NCI-H187 treated with DMSO at 0.1 percent for 48 hours (cell line): ENCODE measurements around the gene SLAMF8.

Source experiments
- DNase-seq: peaks from one replicate; lab custom pipeline; 2025; lab: John Stamatoyannopoulos, UW

SLAMF8 gene

GRCh38 chr1:159826441-159827101 is at the start of gene SLAMF8:
SLAMF8 (plus strand) TSS chr1:159826873; CDS start chr1:159826899, 26 bp downstream.
- no peak for DNase-seq

GRCh38 chr1:159778266-159778665 is 48.4 kb upstream of the SLAMF8 start:
- DNase-seq = no peak

- DNase-seq = no peak
These were observed 47.2 kb upstream of the SLAMF8 start for GRCh38 chr1:159779403-159779851.

- DNase-seq = peak; percentile 100
These were observed 45.8 kb upstream of the SLAMF8 start, which contains the start of gene DUSP23 for GRCh38 chr1:159780583-159781582. DUSP23 (plus strand) TSS chr1:159780962; CDS start chr1:159781101, 139 bp downstream.

- no peak for DNase-seq
These were observed 44.7 kb upstream of the SLAMF8 start for GRCh38 chr1:159781992-159782391.

- no peak for DNase-seq
These were observed 42.9 kb upstream of the SLAMF8 start for GRCh38 chr1:159783724-159784123.

- no peak for DNase-seq
These were observed 40.2 kb upstream of the SLAMF8 start for GRCh38 chr1:159786465-159786864.

GRCh38 chr1:159786966-159787365 is 39.7 kb upstream of the SLAMF8 start:
- no peak for DNase-seq

GRCh38 chr1:159790237-159790917 is 36.3 kb upstream of the SLAMF8 start:
- no peak for DNase-seq

- DNase-seq = no peak
These were observed 35.6 kb upstream of the SLAMF8 start for GRCh38 chr1:159791031-159791430.

GRCh38 chr1:159791461-159791860 is 35.2 kb upstream of the SLAMF8 start:
- DNase-seq = no peak

GRCh38 chr1:159795534-159795933 is 31.1 kb upstream of the SLAMF8 start:
- no peak for DNase-seq

GRCh38 chr1:159798893-159799292 is 27.8 kb upstream of the SLAMF8 start:
- DNase-seq = peak; percentile 88

- no peak for DNase-seq
These were observed 27.2 kb upstream of the SLAMF8 start for GRCh38 chr1:159799446-159799985.

GRCh38 chr1:159800177-159800930 is 26.3 kb upstream of the SLAMF8 start:
- no peak for DNase-seq

GRCh38 chr1:159802111-159802510 is 24.6 kb upstream of the SLAMF8 start, which contains the start of gene FCRL6:
FCRL6 (plus strand) TSS chr1:159802360; CDS start chr1:159802425, 65 bp downstream.
- DNase-seq = no peak

- DNase-seq = no peak
These were observed 22.6 kb upstream of the SLAMF8 start for GRCh38 chr1:159803956-159804689.

GRCh38 chr1:159804924-159805323 is 21.7 kb upstream of the SLAMF8 start:
- DNase-seq = no peak

GRCh38 chr1:159815926-159816325 is 10.7 kb upstream of the SLAMF8 start:
- no peak for DNase-seq
